Loucy (cell line): ENCODE measurements around the gene RHOT1.

ENCODE experiments used
- H2AFZ ChIP-seq: fragments of 200-600 bp; sonication (generic); 2 replicates; pipeline ENCODE4 v1.6.0; 2016; ENCODE audit warnings: antibody characterized with exemption, mild to moderate bottlenecking, low read length, moderate library complexity
- H3F3A ChIP-seq: fragments of 200-600 bp; 2 replicates; pipeline ENCODE4 v1.6.0; 2016; ENCODE audit warnings: antibody characterized with exemption, low read depth, mild to moderate bottlenecking
- H3K27me3 ChIP-seq: fragments of 200-600 bp; sonication (generic); 2 replicates; pipeline ENCODE4 v1.6.1; 2014; ENCODE audit warnings: low read length, mild to moderate bottlenecking; ENCODE audit not compliant: insufficient read depth, poor library complexity, severe bottlenecking
- H3K36me3 ChIP-seq: fragments of 200-600 bp; sonication (generic); 2 replicates; pipeline ENCODE4 v1.6.1; 2016; ENCODE audit warnings: low read length; ENCODE audit not compliant: insufficient read depth
- H3K4me1 ChIP-seq: fragments of 200-600 bp; sonication (generic); 2 replicates; pipeline ENCODE4 v1.5.1; 2014; ENCODE audit warnings: low read length, mild to moderate bottlenecking; ENCODE audit not compliant: insufficient read depth, poor library complexity, severe bottlenecking
- H3K4me2 ChIP-seq: fragments of 200-600 bp; sonication (generic); 2 replicates; pipeline ENCODE4 v1.6.0; 2014; ENCODE audit warnings: antibody characterized with exemption, low read length, low read depth, mild to moderate bottlenecking; ENCODE audit not compliant: poor library complexity, severe bottlenecking
- H3K4me3 ChIP-seq: fragments of 200-600 bp; sonication (generic); 2 replicates; pipeline ENCODE4 v1.5.1; 2014; ENCODE audit warnings: low read length, mild to moderate bottlenecking, mixed read lengths; ENCODE audit not compliant: poor library complexity, severe bottlenecking
- H3K79me2 ChIP-seq: fragments of 200-600 bp; sonication (generic); 2 replicates; pipeline ENCODE4 v1.6.1; 2014; ENCODE audit warnings: low read length; ENCODE audit not compliant: insufficient read depth
- H3K9ac ChIP-seq: fragments of 200-600 bp; sonication (generic); 2 replicates; pipeline ENCODE4 v1.6.0; 2014; ENCODE audit warnings: mild to moderate bottlenecking, low read depth, low read length, moderate library complexity; ENCODE audit not compliant: poor library complexity, severe bottlenecking
- H3K9me2 ChIP-seq: fragments of 200-600 bp; sonication (generic); replicated peaks from 2 replicates; pipeline ENCODE4 v1.6.1; 2016; ENCODE audit warnings: low read depth, low read length, mixed read lengths
- H3K9me3 ChIP-seq: fragments of 200-600 bp; sonication (generic); 2 replicates; pipeline ENCODE4 v1.6.1; 2014; ENCODE audit warnings: mild to moderate bottlenecking, antibody characterized with exemption, low read length, low read depth; ENCODE audit not compliant: insufficient read depth
- H4K20me1 ChIP-seq: fragments of 200-600 bp; sonication (generic); 2 replicates; pipeline ENCODE4 v1.6.0; 2014; ENCODE audit warnings: antibody characterized with exemption, low read length, mild to moderate bottlenecking; ENCODE audit not compliant: insufficient read depth, poor library complexity, severe bottlenecking
- CTCF ChIP-seq: fragments of 200-600 bp; sonication (generic); conservative IDR thresholded peaks from 2 replicates; pipeline ENCODE4 v1.5.1; 2014; ENCODE audit warnings: mild to moderate bottlenecking, antibody characterized with exemption, low read length
- EZH2phosphoT487 ChIP-seq: fragments of 200-600 bp; IDR thresholded peaks from 2 replicates; pipeline ENCODE4 v1.6.1; 2018; ENCODE audit warnings: antibody characterized with exemption, mild to moderate bottlenecking, moderate library complexity, borderline replicate concordance

RHOT1 gene

GRCh38 chr17:32256012-32256700 is 113.9 kb downstream of the RHOT1 start:
- Histone ChIP-seq H4K20me1 (no peaks in the 10 kb centered on the region), H3K4me1 (no peaks in the 10 kb centered on the region), H3F3A (no peaks in the 10 kb centered on the region), H3K9ac (no peak overlapping the region), H2AFZ (no peak overlapping the region), H3K27me3 (no peaks in the 10 kb centered on the region), H3K9me2 (no peaks in the 10 kb centered on the region), H3K36me3 (no peaks in the 10 kb centered on the region), H3K4me2 (no peak overlapping the region), H3K4me3 (no peak overlapping the region), H3K9me3 (no peaks in the 10 kb centered on the region), H3K79me2 (no peaks in the 10 kb centered on the region)
- no peak for TF ChIP-seq CTCF
- TF ChIP-seq EZH2phosphoT487: no peak

GRCh38 chr17:32256701-32257019 is 114.4 kb downstream of the RHOT1 start:
- no peaks in the 10 kb centered on the region for H3K4me1 ChIP-seq
- no peaks in the 10 kb centered on the region for H3K9me3 ChIP-seq
- TF ChIP-seq CTCF (no peak), EZH2phosphoT487 (no peak)
- H3K36me3 ChIP-seq: no peaks in the 10 kb centered on the region
- H3K79me2 ChIP-seq: no peaks in the 10 kb centered on the region
- H2AFZ ChIP-seq: no peak overlapping the region
- no peak overlapping the region for H3K9ac ChIP-seq
- no peaks in the 10 kb centered on the region for H3K27me3 ChIP-seq
- no peak overlapping the region for H3K4me3 ChIP-seq
- no peaks in the 10 kb centered on the region for H3K9me2 ChIP-seq
- no peak overlapping the region for H3K4me2 ChIP-seq
- no peaks in the 10 kb centered on the region for H4K20me1 ChIP-seq
- no peaks in the 10 kb centered on the region for H3F3A ChIP-seq

DNA sequence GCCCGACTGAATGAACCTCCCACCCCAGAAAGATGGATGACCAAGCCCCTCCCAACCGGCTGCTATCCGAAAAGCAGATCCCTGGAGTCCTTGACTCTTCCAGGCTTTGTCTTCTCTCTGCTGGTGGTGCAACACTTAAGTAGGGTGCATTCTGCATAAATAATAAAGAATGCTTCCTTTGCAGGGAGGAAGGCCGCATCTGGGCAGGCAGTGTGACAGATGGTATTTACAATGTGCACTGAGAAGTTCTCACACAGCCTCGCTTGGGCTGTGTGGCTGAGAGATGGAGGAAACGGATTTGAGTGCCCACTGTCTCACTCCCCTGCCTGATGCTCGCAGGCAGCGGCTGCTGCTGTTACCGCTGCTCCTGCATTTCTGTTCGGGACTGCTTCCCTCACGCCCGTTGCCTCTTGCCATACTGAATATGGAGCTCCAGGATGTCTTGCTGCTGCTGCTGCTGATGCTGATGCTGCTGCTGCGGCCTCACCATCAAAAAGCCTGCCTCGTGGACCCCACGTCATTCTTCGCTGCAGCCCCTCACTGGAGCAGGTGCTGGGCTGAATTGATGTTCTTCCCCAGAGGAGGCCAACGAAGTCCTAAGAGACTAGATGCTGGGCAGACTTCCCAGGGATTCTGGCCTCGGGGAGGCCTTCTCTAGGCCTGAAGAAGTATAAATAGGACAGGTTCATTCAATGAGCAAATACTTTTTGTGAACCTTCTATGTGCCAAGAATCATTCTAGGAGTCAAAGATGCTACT is 116.3 kb downstream of the RHOT1 start:
- H3K4me1 ChIP-seq: no peaks in the 10 kb centered on the region
- H4K20me1 ChIP-seq: no peaks in the 10 kb centered on the region
- no peaks in the 10 kb centered on the region for H3K9me3 ChIP-seq
- no peaks in the 10 kb centered on the region for H3K9me2 ChIP-seq
- H2AFZ ChIP-seq: no peak overlapping the region
- H3K79me2 ChIP-seq: no peaks in the 10 kb centered on the region
- H3F3A ChIP-seq: no peaks in the 10 kb centered on the region
- H3K27me3 ChIP-seq: no peaks in the 10 kb centered on the region
- TF ChIP-seq EZH2phosphoT487 (no peak), CTCF (no peak)
- H3K9ac ChIP-seq: no peak overlapping the region
- no peaks in the 10 kb centered on the region for H3K36me3 ChIP-seq
- H3K4me2 ChIP-seq: no peak overlapping the region
- no peak overlapping the region for H3K4me3 ChIP-seq
